Calu3 (cell line): Measurements from ENCODE around the gene COP1. TPM values are rescaled to one million over a fixed set of nuclear protein-coding genes. Genes with fewer than 3 reads are reported as not detected.
A peak's percentile ranks its signal among the peaks of the same experiment; 100 is the strongest.
"Not testable (repeated sequence)": the region's sequence is repeated elsewhere in the genome, so short reads cannot be mapped to it uniquely, and the experiment has no call there.

ENCODE experiments used
- BruUV-seq: library from RNA; stranded (reverse); fragments of 400-500 nt; replicated peaks from 2 replicates; lab custom pipeline; 2021; lab: Mats Ljungman, UMichigan
- CTCF ChIA-PET: fragments of 300-600 bp; sonication (Branson Sonifier 250); formaldehyde crosslinking; loops from one replicate; lab custom pipeline; 2022; ENCODE audit warnings: antibody characterized with exemption; lab: Charles Lee
- DNase-seq: peaks from one replicate; pipeline ENCODE4 v3.0.0; 2022
- H3K27ac Mint-ChIP-seq: one replicate; pipeline ENCODE4 v1.8.0; 2022; ENCODE audit warnings: mixed read lengths; ENCODE audit not compliant: unreplicated experiment
- H3K27me3 Mint-ChIP-seq: one replicate; pipeline ENCODE4 v1.8.0; 2022; ENCODE audit warnings: mixed read lengths; ENCODE audit not compliant: unreplicated experiment
- H3K36me3 Mint-ChIP-seq: one replicate; pipeline ENCODE4 v1.8.0; 2022; ENCODE audit warnings: mild to moderate bottlenecking, moderate library complexity, mixed read lengths; ENCODE audit not compliant: insufficient read depth, unreplicated experiment
- H3K4me1 Mint-ChIP-seq: one replicate; pipeline ENCODE4 v1.8.0; 2022; ENCODE audit warnings: mild to moderate bottlenecking, low read depth, mixed read lengths; ENCODE audit not compliant: unreplicated experiment
- H3K4me3 Mint-ChIP-seq: one replicate; pipeline ENCODE4 v1.8.0; 2022; ENCODE audit warnings: mild to moderate bottlenecking, low read depth, moderate library complexity, mixed read lengths; ENCODE audit not compliant: unreplicated experiment
- H3K9me3 Mint-ChIP-seq: one replicate; pipeline ENCODE4 v1.8.0; 2022; ENCODE audit warnings: low read depth, mixed read lengths; ENCODE audit not compliant: unreplicated experiment
- CTCF ChIP-seq: fragments of 200-600 bp; IDR thresholded peaks from one replicate; pipeline ENCODE4 v1.8.0; 2022; ENCODE audit warnings: antibody characterized with exemption; ENCODE audit not compliant: unreplicated experiment
- intact Hi-C: fragments of 100-400 bp; cut with micrococcal nuclease; formaldehyde crosslinking; loops from one replicate; pipeline ENCODE4 v1.10.0; 2022; ENCODE audit not compliant: unreplicated experiment
- total RNA-seq: library from RNA; stranded (reverse); gene quantifications from 2 replicates; pipeline ENCODE4 v1.2.3, GENCODE V29; 2022

COP1 gene
- total RNA-seq, 1 experiment from 2014 or later = 45.5 TPM

DNA sequence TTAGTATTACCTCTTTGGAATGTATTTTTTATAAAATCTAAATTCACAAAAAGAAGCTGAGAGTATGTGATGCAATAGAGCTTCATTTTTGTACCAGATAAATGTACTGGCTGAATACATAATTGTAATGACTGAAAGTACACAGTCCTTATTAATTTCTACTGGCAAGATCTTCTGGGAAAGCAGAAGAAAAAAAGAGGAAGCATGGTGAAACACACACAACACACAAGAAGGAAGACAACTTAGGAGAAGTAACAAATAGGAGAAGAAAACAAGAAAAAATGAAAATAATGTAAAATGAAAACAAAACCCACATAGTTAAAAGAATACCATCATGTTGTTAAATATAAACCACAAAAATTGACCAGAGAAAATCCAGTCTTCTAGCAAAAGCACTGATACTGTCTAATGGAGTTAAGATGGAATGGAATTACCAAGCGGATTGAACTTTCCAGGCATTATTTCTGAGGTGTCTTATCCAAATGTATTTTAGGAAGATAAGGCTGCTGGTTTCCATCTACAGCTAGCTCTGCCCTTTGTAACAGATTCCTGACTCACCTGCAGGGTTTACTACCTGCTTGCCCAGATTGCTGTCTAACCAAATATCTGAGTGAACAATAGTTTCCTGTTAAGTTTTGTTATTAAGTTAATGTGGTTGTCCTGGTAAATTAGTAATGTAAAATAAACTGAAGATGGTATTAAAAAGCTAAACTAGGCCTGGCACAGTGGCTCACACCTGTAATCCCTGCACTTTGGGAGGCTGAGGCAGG is 4.5 kb upstream of the COP1 start:
- BruUV-seq = no TSS peak
- CTCF ChIA-PET = interaction anchor here (0.6 to 1.2 kb wide), 2 partner anchors 32 to 102 kb away, joined by 3 to 9 read pairs; no protein-coding TSS in a partner anchor
- intact Hi-C loops = no loop called here
- Mint-ChIP-seq H3K4me1 (peaks cover 36% of the 10 kb centered on the region), H3K27me3 (no peaks in the 10 kb centered on the region), H3K4me3 (peak overlapping the region; percentile 19), H3K27ac (peak overlapping the region; percentile 56), H3K36me3 (peaks cover 28% of the 10 kb centered on the region), H3K9me3 (no peaks in the 10 kb centered on the region)
- DNase-seq = peak; percentile 58
- TF ChIP-seq CTCF = no peak

GRCh38 chr1:176208034-176208433 is 948 bp upstream of the COP1 start:
- no peak for TF ChIP-seq CTCF
- H3K27me3 Mint-ChIP-seq = no peaks in the 10 kb centered on the region
- peaks cover 54% of the 10 kb centered on the region for H3K4me1 Mint-ChIP-seq
- H3K27ac Mint-ChIP-seq = peak overlapping the region; percentile 78
- H3K9me3 Mint-ChIP-seq = no peaks in the 10 kb centered on the region
- CTCF ChIA-PET = interaction anchor here (0.6 to 1.8 kb wide), 4 partner anchors 15 to 1062 kb away, joined by 3 to 5 read pairs (median 4); no protein-coding TSS in a partner anchor
- intact Hi-C loops = no loop called here
- DNase-seq = no peak
- peaks cover 51% of the 10 kb centered on the region for H3K36me3 Mint-ChIP-seq
- peak overlapping the region; percentile 84 for H3K4me3 Mint-ChIP-seq
- BruUV-seq = TSS peak; percentile 81

DNA sequence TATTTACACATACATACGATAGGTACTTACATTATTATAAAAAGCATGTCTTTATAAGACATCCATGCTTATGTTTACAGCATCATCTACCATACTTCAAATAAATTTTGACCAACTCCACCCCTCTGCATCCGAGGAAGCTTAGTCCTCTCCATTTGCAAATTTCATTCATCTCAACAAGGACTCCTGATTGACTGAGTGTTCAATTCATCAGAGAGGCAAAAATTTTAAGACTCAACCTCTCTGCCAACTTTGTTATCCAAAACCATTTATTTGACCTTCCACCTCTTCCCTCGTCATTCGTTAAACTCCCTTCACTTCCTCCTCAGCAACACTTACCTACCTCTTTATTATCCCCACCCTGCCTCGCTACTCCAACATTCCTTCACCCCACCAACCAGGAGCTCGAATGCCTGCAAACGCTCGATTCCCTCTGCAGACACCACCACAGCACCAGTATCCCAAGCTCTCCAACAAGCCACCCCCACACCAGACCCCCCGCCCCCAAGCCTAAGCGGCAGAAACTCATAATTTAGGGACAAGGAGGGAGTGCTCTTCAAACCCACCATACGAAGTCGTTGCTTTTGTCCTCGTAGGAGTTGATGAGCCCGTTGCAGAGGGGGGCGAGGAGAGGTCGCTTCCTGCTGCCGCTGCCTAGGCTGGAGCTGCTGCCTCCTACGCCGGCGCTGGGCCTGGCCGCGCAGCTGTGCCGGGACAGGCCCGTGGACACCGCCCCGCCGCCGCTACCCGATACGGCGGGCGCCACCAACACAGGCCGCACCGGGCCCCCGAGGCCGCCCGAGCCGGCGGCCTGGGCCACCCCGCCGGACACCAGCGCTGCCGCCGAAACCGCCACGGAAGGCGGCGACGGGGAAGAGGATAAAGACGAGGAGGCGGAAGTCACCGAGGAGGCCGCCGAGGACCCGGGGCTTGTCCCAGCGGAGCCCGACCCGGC is 803 bp downstream of the COP1 start:
- intact Hi-C loops = no loop called here
- no peaks in the 10 kb centered on the region for H3K9me3 Mint-ChIP-seq
- BruUV-seq = no TSS peak
- H3K4me3 Mint-ChIP-seq = peak overlapping the region; percentile 84
- no peaks in the 10 kb centered on the region for H3K27me3 Mint-ChIP-seq
- DNase-seq = peak; percentile 52
- no peak for TF ChIP-seq CTCF
- CTCF ChIA-PET = interaction anchor here (1.8 kb wide), 1 partner anchor 86 kb away, joined by 4 read pairs; no protein-coding TSS in a partner anchor
- H3K36me3 Mint-ChIP-seq = peaks cover 41% of the 10 kb centered on the region
- peaks cover 40% of the 10 kb centered on the region for H3K4me1 Mint-ChIP-seq
- peak overlapping the region; percentile 86 for H3K27ac Mint-ChIP-seq

DNA sequence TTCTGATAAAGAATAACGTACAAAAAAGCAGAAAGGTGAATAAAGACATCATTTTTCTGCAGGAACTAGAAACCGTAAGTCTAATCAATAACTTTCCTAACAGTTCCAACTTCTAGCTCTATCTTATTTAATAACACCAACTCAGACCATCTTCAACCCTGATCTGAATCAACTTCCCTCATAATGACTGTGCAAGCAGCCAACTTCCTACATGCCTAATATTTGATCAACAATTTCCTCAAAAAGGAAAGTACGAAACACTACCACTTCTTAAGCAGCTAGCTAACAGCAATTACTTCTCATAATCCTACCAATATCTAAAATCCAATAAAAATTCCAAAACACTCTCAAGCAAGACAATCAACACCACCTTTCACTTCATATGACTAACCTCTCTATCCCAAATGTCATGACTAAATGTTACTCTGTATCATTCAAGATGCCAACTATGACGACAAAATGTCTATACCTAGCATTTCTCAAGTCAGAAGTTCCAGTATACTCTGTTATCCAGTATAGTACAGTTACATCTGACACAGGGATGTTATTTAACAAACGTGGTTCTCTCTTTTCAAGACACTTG is 1.7 kb downstream of the COP1 start:
- peaks cover 34% of the 10 kb centered on the region for H3K4me1 Mint-ChIP-seq
- intact Hi-C loops = no loop called here
- BruUV-seq = no TSS peak
- H3K36me3 Mint-ChIP-seq = peaks cover 40% of the 10 kb centered on the region
- no peaks in the 10 kb centered on the region for H3K27me3 Mint-ChIP-seq
- H3K9me3 Mint-ChIP-seq = no peaks in the 10 kb centered on the region
- peak overlapping the region; percentile 86 for H3K27ac Mint-ChIP-seq
- DNase-seq = no peak
- CTCF ChIA-PET = no interaction called here
- no peak for TF ChIP-seq CTCF
- peak overlapping the region; percentile 84 for H3K4me3 Mint-ChIP-seq

- H3K9me3 Mint-ChIP-seq, H3K27me3 Mint-ChIP-seq, BruUV-seq, intact Hi-C loops, CTCF ChIA-PET: not testable (repeated sequence)
- peak; percentile 15 for DNase-seq
- peaks cover 34% of the 10 kb centered on the region for H3K4me1 Mint-ChIP-seq
- H3K4me3 Mint-ChIP-seq = peak overlapping the region; percentile 84
- peak overlapping the region; percentile 86 for H3K27ac Mint-ChIP-seq
- H3K36me3 Mint-ChIP-seq = peaks cover 40% of the 10 kb centered on the region
Observed at GRCh38 chr1:176204655-176205054, 2.4 kb downstream of the COP1 start.
